Measurements from ENCODE around the gene TRMT1L. TPM values are rescaled to one million over a fixed set of nuclear protein-coding genes. Genes with fewer than 3 reads are reported as not detected.
A peak's percentile ranks its signal among the peaks of the same experiment; 100 is the strongest.
"Not testable (repeated sequence)": the region's sequence is repeated elsewhere in the genome, so short reads cannot be mapped to it uniquely, and the experiment has no call there.

The TRMT1L gene
- total RNA-seq: 16.8 and 20.3 TPM in 2 replicates

GRCh38 chr1:185156854-185157598, at the start of gene TRMT1L, which contains the start of gene SWT1:
Gene TRMT1L (minus strand): TSS chr1:185156953. CDS start chr1:185156712, 241 bp downstream.
Gene SWT1 (plus strand): TSS chr1:185157167. CDS start chr1:185160842, 3,675 bp downstream.
- no peak for TF ChIP-seq CTCF (IDR thresholded peaks at IDR 0.05; ENCODE audit: insufficient read depth, low read length, poor library complexity, severe bottlenecking)
- H3K4me3 ChIP-seq (ENCODE audit: low read depth, low read length): peak within 1 kb of the TSS; percentile 91
- DNase-seq (ENCODE audit: low read depth): peak; percentile 97
- no peaks in the 10 kb centered on the region for H3K36me3 ChIP-seq (ENCODE audit: control insufficient read depth, insufficient read depth, low read length)
- no peaks in the 10 kb centered on the region for H3K27me3 ChIP-seq (ENCODE audit: control insufficient read depth, insufficient read depth, low read length)

DNA sequence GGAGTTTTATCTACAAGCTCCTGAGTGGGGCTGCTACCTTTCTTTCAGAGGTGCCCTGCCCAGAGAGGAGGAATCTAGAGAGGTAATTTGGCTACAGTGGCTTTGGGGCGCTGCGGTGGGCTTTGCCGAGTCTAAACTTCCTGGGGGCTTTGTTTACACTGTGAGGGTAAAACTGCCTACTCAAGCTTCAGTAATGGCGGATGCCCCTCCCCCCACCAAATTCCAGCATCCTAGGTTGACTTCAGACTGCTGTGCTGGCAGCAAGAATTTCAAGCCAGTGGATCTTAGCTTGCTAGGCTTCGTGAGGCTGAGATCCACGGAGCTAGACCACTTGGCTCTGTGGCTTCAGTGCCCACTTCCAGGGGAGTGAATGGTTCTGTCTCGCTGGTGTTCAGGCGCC, 44.1 kb upstream of the TRMT1L start:
- H3K27me3 ChIP-seq (ENCODE audit: control insufficient read depth, insufficient read depth, low read length): no peaks in the 10 kb centered on the region
- TF ChIP-seq CTCF (IDR thresholded peaks at IDR 0.05; ENCODE audit: insufficient read depth, low read length, poor library complexity, severe bottlenecking): no peak
- no peak for DNase-seq (ENCODE audit: low read depth)
- H3K4me3 ChIP-seq (ENCODE audit: low read depth, low read length): no peak overlapping the region
- no peaks in the 10 kb centered on the region for H3K36me3 ChIP-seq (ENCODE audit: control insufficient read depth, insufficient read depth, low read length)

- not testable (repeated sequence) for H3K27me3 ChIP-seq (ENCODE audit: control insufficient read depth, insufficient read depth, low read length); H3K36me3 ChIP-seq (ENCODE audit: control insufficient read depth, insufficient read depth, low read length); H3K4me3 ChIP-seq (ENCODE audit: low read depth, low read length); DNase-seq (ENCODE audit: low read depth)
Measured at GRCh38 chr1:185198712-185199111, 42.0 kb upstream of the TRMT1L start.

- H3K4me3 ChIP-seq (ENCODE audit: low read depth, low read length): no peak overlapping the region
- H3K36me3 ChIP-seq (ENCODE audit: control insufficient read depth, insufficient read depth, low read length): no peaks in the 10 kb centered on the region
- DNase-seq (ENCODE audit: low read depth): no peak
- H3K27me3 ChIP-seq (ENCODE audit: control insufficient read depth, insufficient read depth, low read length): no peaks in the 10 kb centered on the region
- TF ChIP-seq CTCF (IDR thresholded peaks at IDR 0.05; ENCODE audit: insufficient read depth, low read length, poor library complexity, severe bottlenecking): no peak
Measured at GRCh38 chr1:185193756-185194155, 37.0 kb upstream of the TRMT1L start.

DNA sequence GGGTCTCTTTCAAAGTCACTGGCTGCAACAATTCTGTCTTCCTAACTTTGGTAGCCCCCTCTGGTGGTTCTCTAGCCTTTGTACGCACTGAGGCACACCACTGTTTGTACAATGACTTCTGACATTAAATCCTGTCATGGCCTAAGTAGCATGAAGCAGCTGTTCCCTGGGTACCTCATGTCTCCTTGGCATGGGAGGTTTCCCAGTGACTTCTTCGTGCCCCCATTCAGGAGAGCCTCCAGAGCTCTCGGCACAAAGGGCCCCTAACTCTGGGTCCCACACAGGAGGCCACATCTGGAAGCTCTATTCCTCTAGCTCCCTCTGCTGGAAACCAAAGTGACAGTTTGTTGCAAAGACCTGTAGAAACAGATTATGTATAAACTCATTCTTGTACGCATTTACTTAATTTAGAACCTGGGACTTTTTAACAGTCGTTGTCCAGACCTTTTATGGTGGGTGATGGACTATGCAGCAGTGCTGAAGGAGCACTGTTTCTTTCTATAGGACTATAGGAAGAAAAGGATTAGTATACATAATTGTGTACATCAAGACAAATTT, 13.6 kb upstream of the TRMT1L start:
- TF ChIP-seq CTCF (IDR thresholded peaks at IDR 0.05; ENCODE audit: insufficient read depth, low read length, poor library complexity, severe bottlenecking): peak; percentile 76
- Histone ChIP-seq H3K36me3 (ENCODE audit: control insufficient read depth, insufficient read depth, low read length) (no peaks in the 10 kb centered on the region), H3K4me3 (ENCODE audit: low read depth, low read length) (no peak overlapping the region), H3K27me3 (ENCODE audit: control insufficient read depth, insufficient read depth, low read length) (no peaks in the 10 kb centered on the region)
- DNase-seq (ENCODE audit: low read depth): no peak

- Histone ChIP-seq H3K4me3 (ENCODE audit: low read depth, low read length) (no peak overlapping the region), H3K36me3 (ENCODE audit: control insufficient read depth, insufficient read depth, low read length) (no peaks in the 10 kb centered on the region), H3K27me3 (ENCODE audit: control insufficient read depth, insufficient read depth, low read length) (no peaks in the 10 kb centered on the region)
- no peak for DNase-seq (ENCODE audit: low read depth)
- no peak for TF ChIP-seq CTCF (IDR thresholded peaks at IDR 0.05; ENCODE audit: insufficient read depth, low read length, poor library complexity, severe bottlenecking)
Measured at GRCh38 chr1:185166106-185166505, 9.4 kb upstream of the TRMT1L start.
